ENCODE data around the gene LAMP2.

LAMP2 gene

GRCh38 chrX:120446498-120446897 is 22.6 kb downstream of the LAMP2 start:
- H3K4me2 ChIP-seq (ENCODE audit: low read depth, low read length) = no peak overlapping the region
- no peaks in the 10 kb centered on the region for H4K20me1 ChIP-seq (ENCODE audit: insufficient read depth, low read length)
- no peak for DNase-seq
- H3K9me2 ChIP-seq (replicated peaks; ENCODE audit: insufficient read depth, low read length) = no peaks in the 10 kb centered on the region
- TF ChIP-seq EZH2 (optimal IDR thresholded peaks at IDR 0.05; ENCODE audit: low read depth, low read length) (no peak), EZH2phosphoT487 (IDR thresholded peaks at IDR 0.05; ENCODE audit: low read length) (no peak), CTCF (IDR thresholded peaks at IDR 0.05; ENCODE audit: low read length) (no peak)
- H3K79me2 ChIP-seq (ENCODE audit: low read length) = no peaks in the 10 kb centered on the region
- no peak overlapping the region for H2AFZ ChIP-seq (ENCODE audit: low read length)
- no peaks in the 10 kb centered on the region for H3F3A ChIP-seq (ENCODE audit: insufficient read depth, low read length)
- no peaks in the 10 kb centered on the region for H3K27me3 ChIP-seq (replicated peaks; ENCODE audit: insufficient read depth, low read length)
- H3K27ac ChIP-seq (ENCODE audit: low read length) = no peak overlapping the region
- no peak overlapping the region for H3K9ac ChIP-seq (ENCODE audit: low read length)
- no peak overlapping the region for H3K4me3 ChIP-seq (ENCODE audit: low read length)
- no peaks in the 10 kb centered on the region for H3K36me3 ChIP-seq (replicated peaks; ENCODE audit: insufficient read depth, low read length)
- no peaks in the 10 kb centered on the region for H3K4me1 ChIP-seq (ENCODE audit: low read length)
- no peaks in the 10 kb centered on the region for H3K9me3 ChIP-seq (replicated peaks; ENCODE audit: insufficient read depth, low read length)

GRCh38 chrX:120439921-120440320 is 29.2 kb downstream of the LAMP2 start:
- Histone ChIP-seq H3K9ac (ENCODE audit: low read length) (no peak overlapping the region), H3K27ac (ENCODE audit: low read length) (no peak overlapping the region), H4K20me1 (ENCODE audit: insufficient read depth, low read length) (no peaks in the 10 kb centered on the region), H3K4me2 (ENCODE audit: low read depth, low read length) (no peak overlapping the region), H3K9me2 (replicated peaks; ENCODE audit: insufficient read depth, low read length) (no peaks in the 10 kb centered on the region), H2AFZ (ENCODE audit: low read length) (no peak overlapping the region), H3K4me1 (ENCODE audit: low read length) (no peaks in the 10 kb centered on the region), H3K36me3 (replicated peaks; ENCODE audit: insufficient read depth, low read length) (peaks cover 3% of the 10 kb centered on the region), H3K79me2 (ENCODE audit: low read length) (no peaks in the 10 kb centered on the region), H3K9me3 (replicated peaks; ENCODE audit: insufficient read depth, low read length) (no peaks in the 10 kb centered on the region), H3K4me3 (ENCODE audit: low read length) (no peak overlapping the region), H3F3A (ENCODE audit: insufficient read depth, low read length) (no peaks in the 10 kb centered on the region), H3K27me3 (replicated peaks; ENCODE audit: insufficient read depth, low read length) (no peaks in the 10 kb centered on the region)
- TF ChIP-seq EZH2phosphoT487 (IDR thresholded peaks at IDR 0.05; ENCODE audit: low read length) = no peak
- no peak for TF ChIP-seq CTCF (IDR thresholded peaks at IDR 0.05; ENCODE audit: low read length)
- no peak for TF ChIP-seq EZH2 (optimal IDR thresholded peaks at IDR 0.05; ENCODE audit: low read depth, low read length)
- no peak for DNase-seq

- DNase-seq = no peak
- H2AFZ ChIP-seq (ENCODE audit: low read length) = no peak overlapping the region
- H4K20me1 ChIP-seq (ENCODE audit: insufficient read depth, low read length) = no peaks in the 10 kb centered on the region
- H3K4me3 ChIP-seq (ENCODE audit: low read length) = no peak overlapping the region
- H3K27me3 ChIP-seq (replicated peaks; ENCODE audit: insufficient read depth, low read length) = no peaks in the 10 kb centered on the region
- H3K9me2 ChIP-seq (replicated peaks; ENCODE audit: insufficient read depth, low read length) = no peaks in the 10 kb centered on the region
- TF ChIP-seq EZH2 (optimal IDR thresholded peaks at IDR 0.05; ENCODE audit: low read depth, low read length) = no peak
- TF ChIP-seq CTCF (IDR thresholded peaks at IDR 0.05; ENCODE audit: low read length) = no peak
- no peak for TF ChIP-seq EZH2phosphoT487 (IDR thresholded peaks at IDR 0.05; ENCODE audit: low read length)
- no peak overlapping the region for H3K4me2 ChIP-seq (ENCODE audit: low read depth, low read length)
- H3K36me3 ChIP-seq (replicated peaks; ENCODE audit: insufficient read depth, low read length) = no peaks in the 10 kb centered on the region
- no peaks in the 10 kb centered on the region for H3K9me3 ChIP-seq (replicated peaks; ENCODE audit: insufficient read depth, low read length)
- no peak overlapping the region for H3K9ac ChIP-seq (ENCODE audit: low read length)
- H3F3A ChIP-seq (ENCODE audit: insufficient read depth, low read length) = no peaks in the 10 kb centered on the region
- H3K4me1 ChIP-seq (ENCODE audit: low read length) = no peaks in the 10 kb centered on the region
- H3K27ac ChIP-seq (ENCODE audit: low read length) = no peak overlapping the region
- H3K79me2 ChIP-seq (ENCODE audit: low read length) = no peaks in the 10 kb centered on the region
Observed at GRCh38 chrX:120429776-120430540, 39.1 kb downstream of the LAMP2 start.

Data from MM.1S (cell line).